Measurements from ENCODE around the gene RNF207.

Gene RNF207

DNA sequence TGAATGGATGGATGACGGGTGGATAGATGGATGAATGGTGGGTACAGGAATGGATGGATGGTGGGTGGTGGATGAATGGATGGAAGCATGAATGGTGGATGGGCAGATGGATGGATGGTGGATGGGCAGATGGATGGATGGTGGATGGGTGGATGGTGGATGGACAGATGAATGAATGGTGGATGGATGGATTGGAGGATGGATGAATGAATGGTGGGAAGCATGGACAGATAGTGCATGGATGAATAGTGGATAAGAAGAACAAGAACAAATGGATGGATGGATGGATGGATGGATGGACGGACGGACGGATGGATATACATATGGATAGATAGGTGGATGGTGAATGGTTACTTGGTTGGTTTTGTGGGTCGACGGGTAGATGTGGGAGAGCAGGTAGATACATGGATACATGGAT is 30.5 kb upstream of the RNF207 start:
- DNase-seq = no peak

DNA sequence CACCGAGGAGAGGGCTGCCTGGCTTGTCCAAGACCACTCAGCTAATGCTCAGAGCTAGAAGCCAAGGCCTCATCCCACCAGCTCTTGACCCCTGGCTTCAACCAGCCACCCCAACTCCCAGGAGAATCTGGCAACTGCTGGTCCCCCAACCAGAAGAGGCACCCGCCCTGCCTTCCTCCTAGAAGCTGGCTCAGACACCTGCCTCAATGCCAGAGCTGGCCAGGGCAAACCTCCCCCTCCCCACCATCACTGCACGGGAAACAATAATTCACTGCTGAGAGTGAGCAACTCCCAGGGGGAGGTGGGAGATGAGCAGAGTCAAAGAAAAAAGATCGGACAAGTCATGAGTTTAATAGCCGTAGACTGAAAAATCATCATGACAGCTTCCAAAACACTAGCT is 29.1 kb upstream of the RNF207 start:
- DNase-seq = no peak

DNA sequence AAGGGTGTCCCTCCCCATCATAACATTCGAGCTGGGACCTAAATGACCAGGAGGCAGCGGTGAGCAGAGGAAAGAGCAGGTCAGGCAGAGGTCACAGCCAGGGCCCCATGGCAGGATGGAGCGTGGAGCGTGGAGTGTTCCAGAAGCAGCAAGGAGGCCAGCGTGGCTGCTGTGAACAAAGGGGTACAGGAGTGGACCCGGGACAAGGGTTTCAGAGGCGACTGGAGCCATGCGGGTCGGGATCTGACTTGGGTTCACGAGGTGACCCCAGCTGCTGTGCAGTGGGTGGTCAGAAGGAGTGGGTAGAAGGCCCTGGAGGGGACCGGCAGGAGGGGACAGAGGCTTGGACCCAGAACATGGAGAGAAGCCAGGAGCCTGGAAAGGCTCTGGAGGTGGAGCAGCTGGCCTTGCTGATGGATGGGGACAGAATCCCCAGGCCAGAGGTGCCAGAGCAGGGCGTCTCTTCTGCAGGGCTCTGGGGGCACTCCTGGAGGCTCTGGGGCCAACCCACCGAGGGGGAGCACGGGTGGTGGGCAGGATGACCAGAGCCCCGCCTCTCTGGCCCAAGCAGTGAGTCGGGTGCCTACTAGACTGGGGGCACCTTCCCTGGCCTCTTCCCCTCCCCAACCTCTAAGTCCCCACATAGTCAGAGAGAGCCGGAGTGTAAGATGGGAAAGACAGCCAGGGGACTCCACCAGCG is 28.1 kb upstream of the RNF207 start:
- DNase-seq = no peak

DNA sequence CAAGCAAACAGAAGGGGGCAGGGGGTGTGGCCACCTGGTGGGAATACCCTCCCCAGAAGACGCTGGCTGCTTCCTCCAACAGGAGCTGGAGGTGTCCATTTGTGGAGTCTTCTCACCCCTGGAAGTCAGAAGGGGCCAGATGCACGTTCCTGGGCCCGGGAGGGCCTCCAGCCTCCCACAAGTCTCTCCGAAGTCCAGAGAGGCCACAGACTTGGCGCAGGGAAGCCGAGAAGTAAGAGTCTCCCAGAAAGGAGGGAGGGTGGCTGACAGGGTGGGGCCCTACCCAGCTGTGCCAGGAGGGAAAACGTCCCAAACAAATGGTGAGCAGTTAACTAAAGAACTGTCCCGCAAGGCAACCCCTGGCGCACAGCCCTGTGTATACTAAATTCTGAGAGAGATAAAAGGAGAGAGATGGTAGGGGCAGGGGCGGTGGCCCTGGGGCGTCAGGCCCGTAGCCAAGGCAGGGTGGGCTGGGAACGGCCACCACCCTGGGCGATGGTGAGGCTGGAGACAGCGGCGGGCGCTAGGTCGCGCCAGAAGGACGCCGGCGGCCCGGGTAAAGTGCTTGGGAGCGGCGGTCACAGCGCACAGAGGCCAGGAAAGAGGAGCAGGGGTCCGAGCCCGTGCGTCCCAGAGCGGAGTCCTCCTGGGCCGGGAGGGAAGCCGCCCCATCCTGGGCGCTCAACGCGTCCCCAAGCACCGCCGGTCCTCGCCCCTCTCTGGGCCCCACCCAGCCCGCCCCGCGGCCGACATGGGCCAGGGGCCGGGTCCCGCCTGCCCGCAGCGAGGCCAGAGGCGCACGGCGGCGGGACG is 27.0 kb upstream of the RNF207 start:
- DNase-seq = no peak

DNA sequence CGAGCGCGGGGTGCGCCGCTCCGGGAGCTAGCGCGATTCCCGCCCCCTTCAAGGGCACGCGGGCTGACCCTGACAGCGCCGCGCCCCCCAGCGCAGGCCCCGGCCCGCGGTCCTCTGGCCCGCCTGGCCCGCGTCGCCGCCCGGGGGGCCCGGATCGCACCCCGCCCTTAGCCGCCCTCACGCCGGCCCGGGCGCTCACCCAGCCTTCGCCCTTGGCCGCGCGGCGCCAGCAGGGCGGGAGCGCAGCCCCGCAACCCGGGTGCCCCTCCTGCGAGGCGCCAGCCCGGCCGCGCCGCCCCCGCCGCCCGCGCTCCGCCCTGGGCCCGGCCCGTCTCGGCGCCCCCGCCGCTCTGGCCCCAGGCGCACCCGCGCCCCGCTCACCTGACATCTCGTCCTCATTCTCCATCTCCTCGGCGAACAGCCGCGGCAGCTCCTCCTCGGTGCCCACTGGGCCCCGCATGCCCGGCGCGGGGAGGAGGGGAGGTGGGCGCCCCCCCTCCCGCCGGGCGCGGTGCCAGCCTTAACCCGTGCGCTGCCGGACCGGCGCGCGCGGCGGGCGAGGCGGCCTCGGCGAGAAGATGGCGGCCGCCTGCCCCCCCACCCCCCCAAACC is 26.2 kb upstream of the RNF207 start:
- no peak for DNase-seq

DNA sequence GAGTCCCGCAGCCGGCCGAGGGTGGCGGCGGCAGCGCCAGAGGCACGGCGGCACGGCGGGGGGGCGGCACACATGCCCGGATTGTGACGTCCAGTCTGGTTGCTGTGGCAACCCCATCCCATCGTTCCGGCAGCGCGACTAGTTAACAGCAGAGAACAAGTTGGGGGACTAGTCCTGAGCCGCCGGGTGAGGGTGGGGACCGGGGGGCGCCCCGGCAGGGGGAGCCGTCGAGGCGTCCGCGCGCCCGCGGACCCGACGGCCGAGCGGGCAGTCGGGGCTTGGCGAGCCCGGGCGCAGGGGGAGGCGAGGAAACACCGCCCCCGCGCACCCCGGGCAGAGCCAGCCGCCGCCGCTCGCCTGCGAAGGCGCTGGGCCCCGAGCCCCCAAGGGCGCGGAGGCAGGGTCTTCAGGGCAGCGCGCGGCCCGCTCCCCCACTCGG is 25.6 kb upstream of the RNF207 start, which contains the start of gene CHD5:
Gene CHD5 (minus strand): TSS at position 54 of the 439 bp plus-strand sequence. CDS start 298 bp downstream, outside the sequence.
- DNase-seq = no peak

DNA sequence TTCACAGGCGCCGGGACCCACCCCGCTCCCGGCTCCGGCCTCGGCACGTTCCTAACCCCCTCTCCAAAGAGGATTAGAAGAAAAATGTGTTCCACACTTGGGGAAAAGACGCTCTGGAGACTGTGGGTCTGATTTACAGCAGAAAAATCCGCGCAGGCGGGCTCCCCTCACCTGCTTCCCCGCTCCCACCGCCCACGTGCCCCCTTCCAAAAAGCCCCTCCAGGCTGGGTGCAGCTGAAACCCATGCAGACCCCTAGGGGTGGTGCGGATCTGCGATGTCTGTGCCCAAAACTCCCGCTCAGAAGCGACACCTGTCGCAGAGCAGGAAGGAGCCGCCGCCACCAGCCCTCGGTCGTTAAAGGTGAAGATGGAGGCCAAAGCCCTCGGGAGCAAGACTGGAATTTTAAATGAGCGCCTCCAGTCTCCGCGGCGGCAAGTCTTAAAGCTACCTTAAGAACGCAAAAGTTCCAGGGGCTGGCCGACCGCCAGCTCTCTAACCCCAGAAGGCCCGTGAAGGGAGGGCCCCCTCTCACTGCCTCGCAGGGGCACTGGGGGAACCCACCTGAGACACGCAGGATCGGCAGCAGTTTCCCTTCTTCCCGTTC is 25.1 kb upstream of the RNF207 start:
- no peak for DNase-seq

DNA sequence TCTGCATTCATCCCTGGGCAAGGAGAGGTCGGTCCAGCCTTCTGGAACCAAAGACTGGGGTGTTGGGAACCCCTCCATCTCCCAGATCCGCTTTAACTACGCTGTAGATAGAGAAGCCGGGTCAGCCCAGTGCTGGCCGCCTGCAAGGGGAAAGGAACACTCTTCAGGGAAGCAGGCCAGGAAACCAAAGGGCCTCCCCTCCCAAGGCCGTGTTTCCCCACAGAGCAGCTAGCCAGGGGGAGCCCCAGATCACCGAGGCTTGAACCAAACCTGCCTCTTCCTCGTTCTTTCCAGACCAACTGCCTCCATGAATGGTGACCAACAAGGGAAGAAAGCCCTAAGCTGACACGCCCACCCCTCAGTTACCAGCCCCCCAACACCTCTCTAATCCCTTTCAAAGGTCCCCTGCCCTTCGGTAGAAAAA is 24.6 kb upstream of the RNF207 start:
- DNase-seq = no peak

DNA sequence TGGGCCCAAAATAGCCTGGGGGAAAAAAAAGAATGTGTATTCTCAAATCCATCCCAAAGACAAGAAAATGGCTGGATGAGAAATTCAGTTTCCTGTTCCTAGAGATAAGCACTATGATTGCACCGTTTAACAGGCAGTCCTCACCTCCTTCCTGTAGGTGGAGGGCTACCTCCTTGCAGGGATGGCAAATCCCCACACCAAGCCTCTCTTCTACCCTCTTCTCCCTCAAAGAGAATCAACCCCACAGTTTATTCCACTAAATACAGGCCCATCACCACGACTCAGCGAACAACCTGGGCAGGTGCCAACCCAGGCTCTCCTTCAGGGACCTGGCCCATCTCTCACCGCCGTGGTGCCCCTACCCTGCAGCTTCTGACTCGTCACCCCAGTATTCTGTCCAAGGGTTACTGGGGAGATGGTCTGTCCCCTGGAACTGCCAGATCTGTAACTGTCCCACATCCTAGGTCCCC is 22.4 kb upstream of the RNF207 start:
- DNase-seq = no peak

DNA sequence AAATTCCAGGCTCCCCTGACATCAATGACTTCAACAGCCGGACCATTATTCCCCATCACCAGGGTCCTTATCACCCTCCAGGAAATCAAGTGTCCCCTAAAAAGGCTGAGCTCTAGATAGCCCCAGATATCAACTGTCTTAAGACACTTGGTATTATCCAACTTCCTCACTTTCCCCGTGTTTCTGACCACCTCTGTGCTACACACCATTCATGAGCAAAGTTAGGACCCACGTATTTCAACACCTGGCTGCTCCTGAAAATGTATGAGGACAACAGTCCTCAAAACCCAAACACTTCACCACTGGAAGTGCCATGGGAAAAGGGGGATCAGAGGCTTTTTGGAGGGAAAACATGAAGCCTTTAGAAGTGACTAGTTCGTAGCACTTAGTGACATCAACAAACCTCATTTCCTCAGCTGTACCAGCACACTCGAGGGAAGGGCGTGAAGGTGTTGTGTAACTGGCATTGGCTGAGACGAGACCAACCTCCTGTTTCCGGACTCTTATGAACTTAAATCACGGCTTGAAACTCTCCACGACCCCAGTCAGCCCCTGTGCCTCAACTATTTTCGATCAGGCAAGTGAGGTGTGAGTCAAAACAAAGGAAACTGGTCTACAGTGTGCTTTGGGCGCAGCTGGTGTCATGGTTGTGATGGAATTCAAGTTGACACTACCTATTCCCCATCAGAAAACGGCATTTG is 21.7 kb upstream of the RNF207 start:
- no peak for DNase-seq

DNA sequence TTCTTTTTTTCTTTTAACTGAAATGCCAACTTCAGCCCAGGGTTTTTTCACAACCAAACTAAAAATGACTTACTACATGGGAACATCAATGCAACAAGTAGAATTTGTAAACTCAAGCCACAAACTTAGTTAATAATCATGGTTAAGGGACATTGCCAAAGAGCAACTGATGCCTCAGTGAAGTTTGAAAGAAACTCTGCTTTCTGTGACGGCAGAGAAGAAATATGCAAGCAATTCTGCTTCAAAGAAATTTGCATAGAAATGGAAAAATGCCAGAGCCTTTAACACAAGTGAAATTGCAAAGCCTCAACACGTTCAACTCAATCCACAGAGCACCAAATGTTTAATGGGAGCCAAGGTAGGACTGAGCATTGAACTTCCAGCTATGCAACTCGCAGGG is 20.8 kb upstream of the RNF207 start:
- no peak for DNase-seq

DNA sequence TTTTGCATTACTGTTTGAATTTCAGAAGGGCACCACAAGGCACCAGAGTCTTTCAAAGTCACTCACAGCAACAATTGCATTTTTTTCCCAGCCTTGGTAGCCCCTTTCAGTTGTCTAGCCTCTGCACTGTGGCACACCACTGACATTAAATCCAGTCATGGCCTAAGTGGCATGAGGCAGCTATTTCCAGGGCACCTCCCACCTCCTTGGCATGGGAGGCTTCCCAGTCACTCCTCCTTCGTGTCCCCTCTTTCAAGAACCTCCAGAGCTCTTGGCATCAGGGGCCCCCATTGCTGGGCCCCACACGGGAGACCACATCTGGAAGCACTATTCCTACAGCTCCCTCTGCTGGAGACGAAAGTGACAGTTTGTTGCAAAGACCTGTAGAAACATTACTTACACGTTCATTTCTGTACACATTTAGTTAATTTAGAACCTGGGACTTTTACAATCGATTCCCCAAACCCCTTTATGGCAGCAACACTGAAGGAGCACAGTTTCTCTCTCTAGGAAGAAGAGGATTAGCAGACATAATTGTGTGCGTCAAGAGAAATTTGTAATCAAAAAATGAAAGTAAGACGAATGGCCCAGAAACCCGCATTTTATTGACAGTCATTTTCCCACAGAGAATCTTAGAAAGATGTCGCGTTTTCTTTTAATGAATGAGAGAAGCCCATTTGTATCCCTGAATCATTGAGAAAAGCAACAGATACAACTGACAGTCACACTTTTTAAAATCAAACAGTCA is 20.1 kb upstream of the RNF207 start:
- DNase-seq = no peak

DNA sequence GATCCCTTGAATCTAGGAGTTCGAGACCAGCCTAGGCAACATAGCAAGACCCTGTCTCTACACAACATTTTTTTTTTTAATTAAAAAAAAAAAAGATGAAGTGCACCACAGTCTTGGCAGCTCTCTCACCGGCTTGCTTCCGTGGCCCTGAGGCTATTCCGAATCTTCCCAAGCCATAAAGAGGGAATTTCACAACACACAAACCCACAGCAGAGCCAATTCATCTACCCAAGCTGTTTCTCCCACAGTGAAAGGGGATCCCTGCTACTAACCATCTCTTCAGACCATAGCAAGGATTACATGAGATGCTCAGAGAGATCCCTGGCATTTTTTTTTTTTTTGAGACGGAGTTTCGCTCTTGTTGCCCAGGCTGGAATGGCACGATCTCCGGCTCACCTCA is 17.5 kb upstream of the RNF207 start:
- no peak for DNase-seq

DNA sequence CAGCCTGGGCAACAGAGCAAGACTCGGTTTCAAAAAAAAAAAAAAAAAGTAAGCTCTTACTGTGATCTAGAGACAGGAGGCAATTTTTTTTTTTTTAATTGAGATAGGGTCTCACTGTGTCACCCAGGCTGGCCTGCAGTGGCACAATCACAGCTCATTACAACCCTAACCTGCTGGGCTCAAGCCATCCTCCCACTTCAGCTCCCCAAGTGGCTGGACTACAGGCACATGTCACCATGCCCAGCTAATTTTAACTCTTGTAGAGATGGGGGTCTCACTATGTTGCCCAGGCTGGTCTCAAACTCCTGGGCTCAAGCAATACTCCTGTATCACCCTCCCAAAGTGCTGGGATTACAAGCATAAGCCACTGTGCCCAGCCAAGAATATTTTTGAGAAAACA is 14.0 kb upstream of the RNF207 start:
- no peak for DNase-seq

DNA sequence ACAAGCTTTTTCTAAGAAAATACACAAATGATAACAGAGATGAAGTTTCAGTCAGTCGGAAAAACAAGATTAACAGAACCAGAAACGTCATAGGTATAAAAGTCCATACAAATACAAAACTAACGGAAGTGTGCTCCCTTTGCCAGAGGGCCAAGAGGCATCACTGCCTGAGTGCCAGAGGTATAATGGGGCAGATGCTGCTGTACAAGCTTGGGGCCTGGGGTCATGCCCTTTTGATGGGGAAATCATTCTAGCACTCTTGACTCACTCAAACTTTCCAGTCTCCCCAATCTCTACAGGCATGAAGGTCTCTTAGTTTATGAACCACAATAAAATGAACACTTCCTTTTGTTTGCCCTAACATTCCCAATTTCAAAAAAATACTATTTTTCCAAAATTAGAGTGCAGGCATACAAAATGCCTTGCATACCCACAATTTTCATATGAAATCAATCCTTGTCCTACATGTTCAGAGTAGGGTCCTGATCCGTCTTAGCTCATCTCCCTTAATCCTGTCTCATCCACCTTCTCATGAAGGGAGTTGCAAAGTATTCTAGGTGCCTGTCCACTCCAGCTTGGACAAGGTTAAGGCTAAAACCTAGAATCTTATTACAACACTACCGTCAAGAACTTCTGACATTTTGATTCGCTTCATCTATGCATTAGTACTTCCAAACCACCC is 8.0 kb upstream of the RNF207 start:
- no peak for DNase-seq

DNA sequence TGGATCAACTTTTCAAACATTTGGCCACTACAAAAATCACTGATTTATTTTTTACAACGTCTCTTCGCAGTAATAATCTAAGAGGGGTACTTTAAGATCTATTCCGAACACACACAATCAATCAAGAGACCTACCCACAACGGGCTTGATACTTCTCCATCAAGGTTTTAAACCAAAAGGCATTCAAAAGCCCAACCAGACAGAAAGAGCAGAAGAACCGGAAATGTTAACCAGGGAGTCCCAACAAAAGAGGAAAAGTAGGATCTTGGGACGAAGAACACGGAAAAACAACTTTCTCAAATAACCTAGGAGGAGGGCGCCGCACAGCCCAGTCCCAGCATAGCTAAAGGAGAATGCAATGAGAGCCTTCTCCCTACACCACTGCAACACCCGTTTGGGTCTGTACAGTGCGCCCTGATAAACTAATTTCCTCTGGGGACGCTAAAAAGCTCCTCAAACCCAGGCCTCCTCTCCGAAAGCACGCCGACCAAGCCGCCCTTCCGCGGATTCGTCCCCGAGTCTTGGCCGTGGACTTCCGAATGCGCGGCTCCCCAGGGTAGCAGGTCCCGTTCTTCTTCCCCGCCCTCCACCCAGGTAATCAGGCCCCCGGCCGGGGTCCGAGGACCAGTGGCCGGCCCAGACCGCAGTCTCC is 7.1 kb upstream of the RNF207 start:
- DNase-seq = no peak

DNA sequence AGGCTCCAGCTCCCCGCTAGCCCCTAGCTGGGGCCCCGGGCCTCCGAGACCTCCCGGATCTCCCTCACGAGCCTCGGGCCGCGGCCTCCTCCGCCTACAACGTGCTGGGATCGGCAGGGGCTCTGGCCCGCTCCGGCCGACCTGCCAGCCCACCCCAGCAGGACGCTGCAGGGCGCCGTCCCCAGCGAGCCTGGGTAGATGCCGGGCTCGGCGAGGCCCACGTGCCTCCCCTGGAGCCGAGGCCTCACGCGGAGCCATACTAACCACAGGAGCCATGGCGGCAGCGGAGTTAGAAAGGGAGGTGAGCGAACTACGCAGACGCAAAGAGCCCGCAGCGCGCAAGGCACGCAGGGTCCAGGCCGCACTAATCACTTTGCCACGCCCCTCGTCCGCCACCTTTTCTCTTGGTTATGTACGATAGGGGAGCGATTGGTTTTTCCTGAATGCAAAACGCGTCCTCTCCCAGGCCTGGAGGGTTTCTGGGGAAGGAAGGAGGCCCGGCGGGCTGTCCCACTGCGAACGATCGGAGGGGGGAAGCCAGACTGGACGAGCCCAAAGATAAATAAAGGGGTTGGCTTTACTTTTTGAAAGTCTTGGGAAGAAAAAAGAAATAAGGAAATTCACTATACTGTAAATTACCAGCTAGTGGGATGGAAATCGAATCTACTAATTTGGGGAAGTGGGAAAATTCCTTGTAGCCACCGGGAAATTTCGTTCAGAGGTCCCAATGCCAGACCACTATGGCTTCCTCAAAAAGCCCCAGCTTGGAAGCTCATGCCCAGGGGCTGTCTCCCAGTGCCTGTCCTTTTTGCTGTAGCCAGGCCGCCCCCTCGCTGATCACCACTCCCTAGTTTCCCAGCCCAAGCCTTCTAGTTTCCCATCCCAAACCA is 6.4 kb upstream of the RNF207 start, which contains the start of gene RPL22:
Gene RPL22 (minus strand): TSS at position 298 of the 890 bp plus-strand sequence. CDS start 22 bp downstream, at position 276.
- peak; percentile 92 to 99 (median 96) for DNase-seq

DNA sequence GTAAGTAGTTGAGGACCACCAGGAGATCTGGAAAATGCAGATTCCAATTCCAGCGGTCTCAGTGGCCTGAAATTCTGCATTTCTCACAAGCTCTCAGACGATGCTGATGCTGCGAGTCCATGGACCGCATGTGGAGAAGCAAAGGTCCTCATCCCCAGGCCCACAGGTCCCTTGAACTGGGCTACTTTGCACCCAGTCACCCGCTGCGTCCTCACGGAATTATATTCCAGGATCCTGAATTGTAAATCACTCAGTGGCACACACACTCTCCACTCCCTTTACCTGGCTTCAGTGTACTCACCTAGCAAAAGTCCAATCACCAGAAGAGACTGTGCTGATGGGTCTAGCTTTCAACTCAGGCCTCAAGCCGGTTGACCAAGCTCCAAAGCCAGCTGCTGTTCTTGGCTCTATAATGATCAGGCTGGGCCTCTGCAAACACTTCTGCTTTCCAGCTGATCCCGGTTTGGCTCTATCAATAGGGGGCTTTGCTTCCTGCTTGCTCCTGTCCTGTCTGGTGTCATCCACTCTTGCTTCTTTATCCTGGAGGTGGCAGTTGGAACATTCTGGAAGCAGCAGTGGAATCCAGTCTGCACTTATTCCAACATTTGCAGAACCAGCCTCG is 5.6 kb upstream of the RNF207 start:
- no peak for DNase-seq

DNA sequence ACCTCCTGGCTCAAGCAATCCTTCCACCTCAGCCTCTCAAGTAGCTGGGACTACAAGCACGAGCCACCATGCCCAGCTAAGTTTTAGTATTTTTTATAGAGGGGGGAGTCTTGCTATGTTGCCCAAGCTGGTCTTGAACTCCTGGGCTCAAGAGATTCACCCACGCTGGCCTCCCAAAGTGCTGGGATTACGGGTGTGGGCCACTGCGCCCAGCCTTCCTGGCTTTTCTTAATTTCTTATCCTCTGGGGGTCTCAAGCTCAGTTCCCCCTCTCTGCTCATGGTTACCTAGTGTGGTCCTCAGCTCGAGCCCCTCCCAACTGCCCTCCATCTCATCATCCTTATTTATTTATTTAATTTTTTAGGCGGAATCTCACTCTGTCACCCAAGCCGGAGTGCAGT is 3.7 kb upstream of the RNF207 start:
- DNase-seq = no peak

Measured in T-helper 1 cell (primary cell).